ENCODE measurements around the gene CRHR1. TPM values are rescaled to one million over a fixed set of nuclear protein-coding genes. Genes with fewer than 3 reads are reported as not detected.
"Not testable (repeated sequence)": the region's sequence is repeated elsewhere in the genome, so short reads cannot be mapped to it uniquely, and the experiment has no call there.

The CRHR1 gene
- polyA plus RNA-seq, 1 donor = 0.62 TPM

- no peak for DNase-seq (ENCODE audit: low read depth)
Observed at GRCh38 chr17:45845376-45846185, 61.5 kb downstream of the CRHR1 start.

- DNase-seq (ENCODE audit: low read depth) = no peak
Observed at GRCh38 chr17:45846223-45846622, 62.1 kb downstream of the CRHR1 start.

- no peak for DNase-seq (ENCODE audit: low read depth)
Observed at GRCh38 chr17:45846646-45847045, 62.5 kb downstream of the CRHR1 start.

- no peak for DNase-seq (ENCODE audit: low read depth)
Observed at GRCh38 chr17:45847101-45847500, 63.0 kb downstream of the CRHR1 start.

GRCh38 chr17:45847747-45848146 lies 63.6 kb downstream of the CRHR1 start:
- DNase-seq (ENCODE audit: low read depth) = no peak

GRCh38 chr17:45848405-45848804 lies 64.3 kb downstream of the CRHR1 start:
- no peak for DNase-seq (ENCODE audit: low read depth)

- no peak for DNase-seq (ENCODE audit: low read depth)
Observed at GRCh38 chr17:45848868-45849535, 64.9 kb downstream of the CRHR1 start.

- DNase-seq (ENCODE audit: low read depth) = no peak
Observed at GRCh38 chr17:45849536-45849990, 65.4 kb downstream of the CRHR1 start.

GRCh38 chr17:45850011-45850410 lies 65.9 kb downstream of the CRHR1 start:
- DNase-seq (ENCODE audit: low read depth) = no peak

GRCh38 chr17:45850468-45850867 lies 66.3 kb downstream of the CRHR1 start:
- no peak for DNase-seq (ENCODE audit: low read depth)

- DNase-seq (ENCODE audit: low read depth) = no peak
Observed at GRCh38 chr17:45851022-45851421, 66.9 kb downstream of the CRHR1 start.

GRCh38 chr17:45851464-45851863 lies 67.3 kb downstream of the CRHR1 start:
- no peak for DNase-seq (ENCODE audit: low read depth)

- no peak for DNase-seq (ENCODE audit: low read depth)
Observed at GRCh38 chr17:45851873-45852272, 67.8 kb downstream of the CRHR1 start.

- peak; percentile 13 for DNase-seq (ENCODE audit: low read depth)
Observed at GRCh38 chr17:45852535-45853297, 68.6 kb downstream of the CRHR1 start.

GRCh38 chr17:45854209-45854608 lies 70.1 kb downstream of the CRHR1 start:
- no peak for DNase-seq (ENCODE audit: low read depth)

GRCh38 chr17:45855691-45856336 lies 71.7 kb downstream of the CRHR1 start:
- no peak for DNase-seq (ENCODE audit: low read depth)

GRCh38 chr17:45857977-45858708 lies 74.0 kb downstream of the CRHR1 start:
- DNase-seq (ENCODE audit: low read depth) = peak; percentile 13

GRCh38 chr17:45861165-45861564 lies 77.0 kb downstream of the CRHR1 start:
- no peak for DNase-seq (ENCODE audit: low read depth)

- not testable (repeated sequence) for DNase-seq (ENCODE audit: low read depth)
Observed at GRCh38 chr17:45862127-45862526, 78.0 kb downstream of the CRHR1 start.

- no peak for DNase-seq (ENCODE audit: low read depth)
Observed at GRCh38 chr17:45863857-45864654, 79.9 kb downstream of the CRHR1 start.
